GM19463 (cell line): ENCODE measurements around the gene GTPBP6.
"Not testable (repeated sequence)": the region's sequence is repeated elsewhere in the genome, so short reads cannot be mapped to it uniquely, and the experiment has no call there.

Experiments used
- ATAC-seq: cut with Tn5 transposase; IDR thresholded peaks from one replicate; pipeline ENCODE4 v1.9.1; 2021; ENCODE audit warnings: mild to moderate bottlenecking, moderate library complexity; ENCODE audit not compliant: unreplicated experiment

The GTPBP6 gene

GRCh38 chrX:270848-271367 lies 47.7 kb downstream of the GTPBP6 start:
- ATAC-seq, result no peak

GRCh38 chrX:267771-268261 lies 50.8 kb downstream of the GTPBP6 start:
- ATAC-seq, result no peak

- no peak for ATAC-seq
These were observed 53.1 kb downstream of the GTPBP6 start for GRCh38 chrX:265502-265901.

GRCh38 chrX:264634-265455 lies 53.8 kb downstream of the GTPBP6 start:
- ATAC-seq, result no peak

GRCh38 chrX:264006-264405 lies 54.6 kb downstream of the GTPBP6 start:
- not testable (repeated sequence) for ATAC-seq

GRCh38 chrX:262381-262909 lies 56.2 kb downstream of the GTPBP6 start:
- peak; percentile 86 for ATAC-seq

- ATAC-seq, result no peak
These were observed 56.7 kb downstream of the GTPBP6 start for GRCh38 chrX:261919-262352.

GRCh38 chrX:261167-261918 lies 57.3 kb downstream of the GTPBP6 start:
- ATAC-seq, result no peak

GRCh38 chrX:259692-260355 lies 58.8 kb downstream of the GTPBP6 start:
- ATAC-seq, result no peak

- no peak for ATAC-seq
These were observed 60.1 kb downstream of the GTPBP6 start for GRCh38 chrX:258291-259040.

- no peak for ATAC-seq
These were observed 60.8 kb downstream of the GTPBP6 start for GRCh38 chrX:257681-258289.

- ATAC-seq, result not testable (repeated sequence)
These were observed 61.5 kb downstream of the GTPBP6 start for GRCh38 chrX:257054-257453.

- ATAC-seq, result no peak
These were observed 62.7 kb downstream of the GTPBP6 start for GRCh38 chrX:255923-256331.
